Cerebellar nuclear complex (tissue), 1 donor: ENCODE data around the gene CHST11.

ENCODE experiments used
- DNase-seq, 2 experiments: peaks; one replicate each; lab custom pipeline; 2025; lab: John Stamatoyannopoulos, UW

CHST11 gene

GRCh38 chr12:104504146-104504545, 47.4 kb downstream of the CHST11 start:
- DNase-seq, result no peak

- no peak for DNase-seq
Observed at GRCh38 chr12:104505095-104505818, 48.5 kb downstream of the CHST11 start.

- DNase-seq, result no peak
Observed at GRCh38 chr12:104506676-104507401, 50.1 kb downstream of the CHST11 start.

- DNase-seq, result no peak
Observed at GRCh38 chr12:104507672-104508071, 50.9 kb downstream of the CHST11 start.

- no peak for DNase-seq
Observed at GRCh38 chr12:104508752-104509446, 52.2 kb downstream of the CHST11 start.

- DNase-seq, result no peak
Observed at GRCh38 chr12:104510145-104510872, 53.6 kb downstream of the CHST11 start.

GRCh38 chr12:104510873-104511440, 54.2 kb downstream of the CHST11 start:
- no peak for DNase-seq

GRCh38 chr12:104513681-104514080, 56.9 kb downstream of the CHST11 start:
- DNase-seq, result no peak

- DNase-seq, result no peak
Observed at GRCh38 chr12:104514092-104514810, 57.5 kb downstream of the CHST11 start.

- DNase-seq, result no peak
Observed at GRCh38 chr12:104515899-104516298, 59.2 kb downstream of the CHST11 start.

GRCh38 chr12:104516821-104517220, 60.1 kb downstream of the CHST11 start:
- DNase-seq, result no peak

- no peak for DNase-seq
Observed at GRCh38 chr12:104517880-104518279, 61.1 kb downstream of the CHST11 start.

- no peak for DNase-seq
Observed at GRCh38 chr12:104519190-104520019, 62.7 kb downstream of the CHST11 start.

GRCh38 chr12:104520242-104520900, 63.6 kb downstream of the CHST11 start:
- DNase-seq, result no peak

- no peak for DNase-seq
Observed at GRCh38 chr12:104521731-104522130, 65.0 kb downstream of the CHST11 start.

- DNase-seq, result no peak
Observed at GRCh38 chr12:104522985-104523722, 66.4 kb downstream of the CHST11 start.

- DNase-seq, result peak in 1 of 2 experiments; percentile 28
Observed at GRCh38 chr12:104524034-104524832, 67.5 kb downstream of the CHST11 start.

- DNase-seq, result no peak
Observed at GRCh38 chr12:104526320-104526719, 69.6 kb downstream of the CHST11 start.
